SK-N-SH (cell line): ENCODE results near the gene FRYL. TPM values are rescaled to one million over a fixed set of nuclear protein-coding genes. Genes with fewer than 3 reads are reported as not detected.

Experiments
- CTCF ChIA-PET: fragments of 300-600, 350-600 bp; formaldehyde crosslinking; extraction: SDS; loops from one replicate; lab custom pipeline; 2021; lab: Yijun Ruan, JAX
- POLR2A ChIA-PET: fragments of 350-600 bp; sonication (Branson Sonifier 250); formaldehyde crosslinking; extraction: SDS; loops from one replicate; lab custom pipeline; 2020; ENCODE audit warnings: antibody characterized with exemption, inconsistent platforms; lab: Yijun Ruan, JAX
- DNase-seq: peaks from one replicate; pipeline ENCODE4 v3.0.0; 2012
- H2AFZ ChIP-seq: fragments of 200-600 bp; sonication (generic); 2 replicates; pipeline ENCODE4 v1.8.1; 2016; ENCODE audit warnings: antibody characterized with exemption, mild to moderate bottlenecking, low read depth
- H3F3A ChIP-seq: fragments of 200-600 bp; sonication (generic); replicated peaks from 2 replicates; pipeline ENCODE3; 2016; ENCODE audit warnings: antibody characterized with exemption, mild to moderate bottlenecking; ENCODE audit not compliant: insufficient read depth
- H3K27ac ChIP-seq, 2 experiments: fragments of 200-500 bp in 1 of 2; fragments of 200-600 bp in 1 of 2; sonication (Bioruptor generic) in 1 of 2; sonication (generic), shearing (Covaris generic) in 1 of 2; 2 replicates each; pipeline versions ENCODE4 v1.5.1 to v1.6.1; 2014 to 2016; ENCODE audit warnings: low read depth in 2 of 2, inconsistent platforms in 1 of 2, low read length in 1 of 2, mild to moderate bottlenecking in 1 of 2, mixed read lengths in 1 of 2
- H3K27me3 ChIP-seq: fragments of 200-600 bp; sonication (generic), shearing (Covaris generic); 2 replicates; pipeline ENCODE4 v1.6.1; 2016; ENCODE audit warnings: mixed run types; ENCODE audit not compliant: insufficient read depth
- H3K36me3 ChIP-seq, 2 experiments: fragments of 200-500 bp in 1 of 2; fragments of 200-600 bp in 1 of 2; sonication (Bioruptor generic) in 1 of 2; sonication (generic) in 1 of 2; replicated peaks in 1 of 2; 2 replicates each; pipeline versions ENCODE3 to v1.5.1; 2014 to 2016; ENCODE audit warnings: low read length in 1 of 2, mild to moderate bottlenecking in 1 of 2; ENCODE audit not compliant: insufficient read depth in 2 of 2, control insufficient read depth in 1 of 2
- H3K4me1 ChIP-seq, 2 experiments: fragments of 200-500 bp in 1 of 2; fragments of 200-600 bp in 1 of 2; sonication (Bioruptor generic) in 1 of 2; sonication (generic), shearing (Covaris generic) in 1 of 2; 2 replicates each; pipeline versions ENCODE4 v1.5.1 to v1.6.1; 2014 to 2016; ENCODE audit warnings: low read depth in 1 of 2, low read length in 1 of 2, mixed run types in 1 of 2; ENCODE audit not compliant: insufficient read depth in 2 of 2, control insufficient read depth in 1 of 2
- H3K4me2 ChIP-seq: fragments of 200-600 bp; sonication (generic), shearing (Covaris generic); 2 replicates; pipeline ENCODE4 v1.6.1; 2017; ENCODE audit warnings: mixed run types
- H3K4me3 ChIP-seq, 2 experiments: fragments of 200-500 bp in 1 of 2; fragments of 200-600 bp in 1 of 2; sonication (Bioruptor generic) in 1 of 2; sonication (generic), shearing (Covaris generic) in 1 of 2; 2 replicates each; pipeline versions ENCODE4 v1.5.1 to v1.8.1; 2014 to 2016; ENCODE audit warnings: low read depth in 2 of 2, inconsistent platforms in 1 of 2, low read length in 1 of 2, mild to moderate bottlenecking in 1 of 2, mixed read lengths in 1 of 2, moderate library complexity in 1 of 2
- H3K79me2 ChIP-seq: fragments of 200-600 bp; sonication (generic); 2 replicates; pipeline ENCODE4 v1.8.1; 2017; ENCODE audit warnings: mild to moderate bottlenecking; ENCODE audit not compliant: insufficient read depth
- H3K9ac ChIP-seq: fragments of 200-600 bp; sonication (generic); 2 replicates; pipeline ENCODE4 v1.6.1; 2017; ENCODE audit warnings: mixed run types
- H3K9me2 ChIP-seq: fragments of 200-600 bp; sonication (generic); 2 replicates; pipeline ENCODE4 v1.6.1; 2017; ENCODE audit warnings: mixed run types
- H3K9me3 ChIP-seq: fragments of 200-600 bp; sonication (generic); 2 replicates; pipeline ENCODE4 v1.6.1; 2017; ENCODE audit warnings: mixed run types, mild to moderate bottlenecking, moderate library complexity
- H4K20me1 ChIP-seq: fragments of 200-600 bp; sonication (generic); 2 replicates; pipeline ENCODE4 v1.6.1; 2017; ENCODE audit warnings: mild to moderate bottlenecking, mixed run types; ENCODE audit not compliant: insufficient read depth
- CTCF ChIP-seq: fragments of 200-600 bp; sonication (generic); IDR thresholded peaks from 2 replicates; pipeline ENCODE4 v1.6.1; 2017; ENCODE audit warnings: antibody characterized with exemption, mild to moderate bottlenecking, moderate library complexity
- ELF1 ChIP-seq: IDR thresholded peaks from 2 replicates; pipeline ENCODE4 v1.4.0; 2012
- FOSL2 ChIP-seq: IDR thresholded peaks from 2 replicates; pipeline ENCODE4 v1.4.0; 2012; ENCODE audit warnings: low read depth, mild to moderate bottlenecking, moderate library complexity, borderline replicate concordance
- GABPA ChIP-seq: IDR thresholded peaks from 2 replicates; pipeline ENCODE4 v1.4.0; 2012; ENCODE audit warnings: low read depth, mild to moderate bottlenecking
- IRF3 ChIP-seq: fragments of 150-350 bp; IDR thresholded peaks from 2 replicates; pipeline ENCODE4 v1.6.1; 2016; ENCODE audit warnings: mild to moderate bottlenecking, low read depth, low read length
- JUND ChIP-seq: IDR thresholded peaks from 2 replicates; pipeline ENCODE4 v1.4.0; 2012
- MEF2A ChIP-seq: IDR thresholded peaks from 2 replicates; pipeline ENCODE4 v1.4.0; 2012; ENCODE audit warnings: low read depth, borderline replicate concordance
- NFIC ChIP-seq: IDR thresholded peaks from 2 replicates; pipeline ENCODE4 v1.4.0; 2012; ENCODE audit warnings: borderline replicate concordance
- RAD21 ChIP-seq: IDR thresholded peaks from 2 replicates; pipeline ENCODE4 v1.6.1; 2012; ENCODE audit warnings: mild to moderate bottlenecking, low read length
- RCOR1 ChIP-seq: fragments of 150-350 bp; IDR thresholded peaks from 2 replicates; pipeline ENCODE4 v1.6.1; 2017; ENCODE audit warnings: antibody characterized with exemption, low read length
- SIN3A ChIP-seq: IDR thresholded peaks from 2 replicates; pipeline ENCODE4 v1.6.1; 2012; ENCODE audit warnings: low read depth, mild to moderate bottlenecking, low read length, moderate library complexity, borderline replicate concordance
- TAF1 ChIP-seq: IDR thresholded peaks from 2 replicates; pipeline ENCODE4 v1.6.1; 2012; ENCODE audit warnings: low read depth, mild to moderate bottlenecking, low read length, moderate library complexity, borderline replicate concordance
- WGBS: methylation state at CpG from one replicate; pipeline ENCODE4 v1.1.6; 2017; ENCODE audit warnings: low lambda C conversion rate; 5-methylcytosine and 5-hydroxymethylcytosine counted together
- polyA plus RNA-seq, 3 experiments: library from polyadenylated mRNA; depleted of rRNA; stranded (reverse); fragments of >200 nt; gene quantifications; 2 replicates each; pipeline ENCODE4 v1.2.3, GENCODE V29; 2012
- TF ChIP-seq, protein P1 (sequence below): IDR thresholded peaks from 2 replicates; pipeline ENCODE4 v1.4.0; 2012; ENCODE audit warnings: low read depth, borderline replicate concordance
- TF ChIP-seq, protein P2 (sequence below): IDR thresholded peaks from 2 replicates; pipeline ENCODE4 v1.4.0; 2012; ENCODE audit warnings: low read depth, borderline replicate concordance

The FRYL gene
- polyA plus RNA-seq, 1 of the 3 experiments (the other 2 are of a cell fraction), result 8.2 TPM

DNA sequence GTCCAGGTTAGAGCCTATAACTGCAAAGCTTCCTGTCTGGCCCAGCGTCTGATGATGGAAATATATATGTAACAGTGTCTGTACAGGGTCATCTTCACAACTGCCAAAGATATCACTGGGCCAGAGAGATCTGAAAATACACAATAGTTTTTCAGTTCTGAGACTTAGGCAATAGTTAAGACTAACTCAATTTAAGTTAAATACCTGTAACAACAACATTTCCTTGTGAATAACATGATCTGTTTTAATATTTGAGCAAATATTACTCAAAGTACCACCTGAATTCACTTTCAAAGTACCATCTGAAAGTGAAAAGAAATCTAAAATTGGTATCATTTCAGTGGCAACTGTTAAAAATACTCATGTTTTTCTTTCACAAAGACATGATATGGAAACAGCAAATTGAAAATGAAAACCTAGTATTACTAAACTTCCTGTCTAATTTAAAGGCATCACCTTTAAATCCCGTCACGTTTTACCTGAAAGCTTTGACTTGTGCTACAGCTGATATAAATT is 280.5 kb downstream of the FRYL start:
- CTCF ChIA-PET, result interaction anchor here (1.0 to 2.7 kb wide), 2 partner anchors 12 to 46 kb away, joined by 3 to 9 read pairs; no protein-coding TSS in a partner anchor

More for the DNA sequence above, 280.5 kb downstream of the FRYL start:
- Histone ChIP-seq H3K4me3 (no peak overlapping the region), H3K27me3 (no peaks in the 10 kb centered on the region), H3K9ac (no peak overlapping the region), H3K79me2 (no peaks in the 10 kb centered on the region; the same call in 1 of the 2 replicates), H3K27ac (no peak overlapping the region), H3K4me1 (no peaks in the 10 kb centered on the region; a peak in 1 of 4 replicates), H2AFZ (no peak overlapping the region), H3F3A (peaks cover 7% of the 10 kb centered on the region), H3K36me3 (peaks cover 46 to 66% of the 10 kb centered on the region in 2 experiments), H3K4me2 (no peak overlapping the region), H3K9me3 (no peaks in the 10 kb centered on the region), H4K20me1 (no peaks in the 10 kb centered on the region)
- POLR2A ChIA-PET, result no interaction called here
- no peak for DNase-seq
- WGBS, result 97% methylated on average over 3 of the region's 3 CpGs
- TF ChIP-seq, protein P1, sequence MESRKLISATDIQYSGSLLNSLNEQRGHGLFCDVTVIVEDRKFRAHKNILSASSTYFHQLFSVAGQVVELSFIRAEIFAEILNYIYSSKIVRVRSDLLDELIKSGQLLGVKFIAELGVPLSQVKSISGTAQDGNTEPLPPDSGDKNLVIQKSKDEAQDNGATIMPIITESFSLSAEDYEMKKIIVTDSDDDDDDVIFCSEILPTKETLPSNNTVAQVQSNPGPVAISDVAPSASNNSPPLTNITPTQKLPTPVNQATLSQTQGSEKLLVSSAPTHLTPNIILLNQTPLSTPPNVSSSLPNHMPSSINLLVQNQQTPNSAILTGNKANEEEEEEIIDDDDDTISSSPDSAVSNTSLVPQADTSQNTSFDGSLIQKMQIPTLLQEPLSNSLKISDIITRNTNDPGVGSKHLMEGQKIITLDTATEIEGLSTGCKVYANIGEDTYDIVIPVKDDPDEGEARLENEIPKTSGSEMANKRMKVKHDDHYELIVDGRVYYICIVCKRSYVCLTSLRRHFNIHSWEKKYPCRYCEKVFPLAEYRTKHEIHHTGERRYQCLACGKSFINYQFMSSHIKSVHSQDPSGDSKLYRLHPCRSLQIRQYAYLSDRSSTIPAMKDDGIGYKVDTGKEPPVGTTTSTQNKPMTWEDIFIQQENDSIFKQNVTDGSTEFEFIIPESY, result no peak
- TF ChIP-seq SIN3A (no peak), RCOR1 (no peak), TAF1 (no peak), MEF2A (no peak), FOSL2 (no peak), GABPA (no peak), JUND (no peak), CTCF (no peak), IRF3 (no peak), RAD21 (no peak), ELF1 (no peak), NFIC (no peak)
- TF ChIP-seq, protein P2, sequence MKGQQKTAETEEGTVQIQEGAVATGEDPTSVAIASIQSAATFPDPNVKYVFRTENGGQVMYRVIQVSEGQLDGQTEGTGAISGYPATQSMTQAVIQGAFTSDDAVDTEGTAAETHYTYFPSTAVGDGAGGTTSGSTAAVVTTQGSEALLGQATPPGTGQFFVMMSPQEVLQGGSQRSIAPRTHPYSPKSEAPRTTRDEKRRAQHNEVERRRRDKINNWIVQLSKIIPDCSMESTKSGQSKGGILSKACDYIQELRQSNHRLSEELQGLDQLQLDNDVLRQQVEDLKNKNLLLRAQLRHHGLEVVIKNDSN, result no peak
- TF ChIP-seq, all 33 proteins: peak for 0
- H3K9me2 ChIP-seq, result no peaks in the 10 kb centered on the region
